Smooth muscle cell of the brain vasculature (primary cell): ENCODE results near the gene SLC22A7.

Experiments
- DNase-seq: peaks from one replicate; pipeline ENCODE4 v3.0.0-alpha.2; 2012; ENCODE audit warnings: low read depth, low spot score

SLC22A7 gene

GRCh38 chr6:43283905-43284304 is 14.2 kb upstream of the SLC22A7 start:
- no peak for DNase-seq

GRCh38 chr6:43284991-43285781 is 12.9 kb upstream of the SLC22A7 start:
- DNase-seq: no peak

GRCh38 chr6:43285832-43286231 is 12.2 kb upstream of the SLC22A7 start:
- DNase-seq: no peak

GRCh38 chr6:43286456-43286979 is 11.5 kb upstream of the SLC22A7 start:
- DNase-seq: no peak

- DNase-seq: no peak
Observed at GRCh38 chr6:43286980-43287716, 10.9 kb upstream of the SLC22A7 start.

GRCh38 chr6:43287717-43288679 is 10.1 kb upstream of the SLC22A7 start:
- no peak for DNase-seq

GRCh38 chr6:43290339-43290904 is 7.6 kb upstream of the SLC22A7 start:
- DNase-seq: no peak

GRCh38 chr6:43290905-43291355 is 7.1 kb upstream of the SLC22A7 start:
- no peak for DNase-seq

- DNase-seq: no peak
Observed at GRCh38 chr6:43291708-43292107, 6.4 kb upstream of the SLC22A7 start.

- DNase-seq: no peak
Observed at GRCh38 chr6:43292341-43292740, 5.7 kb upstream of the SLC22A7 start.

GRCh38 chr6:43292763-43293318 is 5.2 kb upstream of the SLC22A7 start:
- DNase-seq: no peak

GRCh38 chr6:43293698-43294097 is 4.4 kb upstream of the SLC22A7 start:
- no peak for DNase-seq

GRCh38 chr6:43294536-43294935 is 3.5 kb upstream of the SLC22A7 start:
- DNase-seq: no peak

GRCh38 chr6:43295456-43295855 is 2.6 kb upstream of the SLC22A7 start:
- no peak for DNase-seq

GRCh38 chr6:43296780-43297497 is 1.1 kb upstream of the SLC22A7 start:
- DNase-seq: no peak

- no peak for DNase-seq
Observed at GRCh38 chr6:43298565-43299337, 691 bp downstream of the SLC22A7 start.

- no peak for DNase-seq
Observed at GRCh38 chr6:43299338-43300293, 1.6 kb downstream of the SLC22A7 start.
